ENCODE results near the gene SOX10. TPM values are rescaled to one million over a fixed set of nuclear protein-coding genes. Genes with fewer than 3 reads are reported as not detected.

SOX10 gene
- total RNA-seq, 2 experiments from 2014 or later = not detected

- no peaks in the 10 kb centered on the region for H3K27me3 Mint-ChIP-seq
- no peaks in the 10 kb centered on the region for H3K9me3 Mint-ChIP-seq
- H3K4me1 Mint-ChIP-seq (ENCODE audit: low read depth) = peaks cover 11% of the 10 kb centered on the region
- H3K4me1 ChIP-seq (ENCODE audit: insufficient read depth, low read length) = peaks cover 9% of the 10 kb centered on the region
- ATAC-seq (ENCODE audit: poor library complexity) (no peak), DNase-seq (no peak)
- ChIA-PET CTCF (no interaction called here), POLR2A (no interaction called here)
- no peak overlapping the region for H3K27ac Mint-ChIP-seq
- no peak overlapping the region for H3K27ac ChIP-seq (ENCODE audit: low read depth in 1 of 2, low read length in 2 of 2)
- peaks cover 41% of the 10 kb centered on the region for H3K36me3 Mint-ChIP-seq (ENCODE audit: low read depth)
- H3K36me3 ChIP-seq (ENCODE audit: insufficient read depth, low read length) = peaks cover 57% of the 10 kb centered on the region
- H3K4me3 Mint-ChIP-seq = no peak overlapping the region
- intact Hi-C loops (cut with DNase I, micrococcal nuclease) = no loop called here
- no peaks in the 10 kb centered on the region for H3K27me3 ChIP-seq (ENCODE audit: control insufficient read depth in 1 of 2, insufficient read depth in 2 of 2, low read length in 2 of 2)
- TF ChIP-seq CTCF (IDR thresholded peaks at IDR 0.05) = no peak
- H3K9me3 ChIP-seq (ENCODE audit: control insufficient read depth in 1 of 2, insufficient read depth in 1 of 2, low read length in 2 of 2) = no peaks in the 10 kb centered on the region
- no peak overlapping the region for H3K4me3 ChIP-seq (ENCODE audit: low read length)
These were observed 55.0 kb downstream of the SOX10 start for GRCh38 chr22:37929390-37929789.

GRCh38 chr22:37927637-37927936 lies 56.8 kb downstream of the SOX10 start:
- Histone ChIP-seq H3K4me1 (ENCODE audit: insufficient read depth, low read length) (no peaks in the 10 kb centered on the region), H3K36me3 (ENCODE audit: insufficient read depth, low read length) (peaks cover 56% of the 10 kb centered on the region), H3K4me3 (ENCODE audit: low read length) (no peak overlapping the region), H3K27ac (ENCODE audit: low read depth in 1 of 2, low read length in 2 of 2) (no peak overlapping the region), H3K27me3 (ENCODE audit: control insufficient read depth in 1 of 2, insufficient read depth in 2 of 2, low read length in 2 of 2) (no peaks in the 10 kb centered on the region), H3K9me3 (ENCODE audit: control insufficient read depth in 1 of 2, insufficient read depth in 1 of 2, low read length in 2 of 2) (no peaks in the 10 kb centered on the region)
- no peaks in the 10 kb centered on the region for H3K27me3 Mint-ChIP-seq
- H3K4me1 Mint-ChIP-seq (ENCODE audit: low read depth) = peaks cover 4% of the 10 kb centered on the region
- no peaks in the 10 kb centered on the region for H3K9me3 Mint-ChIP-seq
- DNase-seq (no peak), ATAC-seq (ENCODE audit: poor library complexity) (no peak)
- CTCF ChIA-PET = no interaction called here
- no peak overlapping the region for H3K27ac Mint-ChIP-seq
- intact Hi-C loops (cut with DNase I, micrococcal nuclease) = no loop called here
- no peak overlapping the region for H3K4me3 Mint-ChIP-seq
- H3K36me3 Mint-ChIP-seq (ENCODE audit: low read depth) = peaks cover 30% of the 10 kb centered on the region
- POLR2A ChIA-PET = no interaction called here
- no peak for TF ChIP-seq CTCF (IDR thresholded peaks at IDR 0.05)

- Histone ChIP-seq H3K27ac (ENCODE audit: low read depth in 1 of 2, low read length in 2 of 2) (no peak overlapping the region), H3K27me3 (ENCODE audit: control insufficient read depth in 1 of 2, insufficient read depth in 2 of 2, low read length in 2 of 2) (no peaks in the 10 kb centered on the region), H3K36me3 (ENCODE audit: insufficient read depth, low read length) (peaks cover 54% of the 10 kb centered on the region), H3K4me1 (ENCODE audit: insufficient read depth, low read length) (no peaks in the 10 kb centered on the region), H3K9me3 (ENCODE audit: control insufficient read depth in 1 of 2, insufficient read depth in 1 of 2, low read length in 2 of 2) (no peaks in the 10 kb centered on the region), H3K4me3 (ENCODE audit: low read length) (no peak overlapping the region)
- intact Hi-C loops (cut with DNase I, micrococcal nuclease) = no loop called here
- ATAC-seq (ENCODE audit: poor library complexity) (no peak), DNase-seq (no peak)
- H3K27me3 Mint-ChIP-seq = no peaks in the 10 kb centered on the region
- POLR2A ChIA-PET = no interaction called here
- H3K36me3 Mint-ChIP-seq (ENCODE audit: low read depth) = peaks cover 30% of the 10 kb centered on the region
- peaks cover 4% of the 10 kb centered on the region for H3K4me1 Mint-ChIP-seq (ENCODE audit: low read depth)
- H3K27ac Mint-ChIP-seq = no peak overlapping the region
- H3K4me3 Mint-ChIP-seq = no peak overlapping the region
- CTCF ChIA-PET = no interaction called here
- H3K9me3 Mint-ChIP-seq = no peaks in the 10 kb centered on the region
- TF ChIP-seq CTCF (IDR thresholded peaks at IDR 0.05) = no peak
These were observed 57.4 kb downstream of the SOX10 start for GRCh38 chr22:37926771-37927636.
